GM18520 (cell line): ENCODE data around the gene SERF1B.
A peak's percentile ranks its signal among the peaks of the same experiment; 100 is the strongest.
"Not testable (repeated sequence)": the region's sequence is repeated elsewhere in the genome, so short reads cannot be mapped to it uniquely, and the experiment has no call there.

ENCODE experiments used
- ATAC-seq: cut with Tn5 transposase; IDR thresholded peaks from one replicate; pipeline ENCODE4 v1.9.1; 2021; ENCODE audit not compliant: unreplicated experiment

Gene SERF1B

GRCh38 chr5:70025106-70025844 lies at the start of gene SERF1B:
Gene SERF1B, plus strand, starts transcription at chr5:70025251. Its CDS starts 201 bp downstream, at chr5:70025452.
- peak; percentile 75 for ATAC-seq

DNA sequence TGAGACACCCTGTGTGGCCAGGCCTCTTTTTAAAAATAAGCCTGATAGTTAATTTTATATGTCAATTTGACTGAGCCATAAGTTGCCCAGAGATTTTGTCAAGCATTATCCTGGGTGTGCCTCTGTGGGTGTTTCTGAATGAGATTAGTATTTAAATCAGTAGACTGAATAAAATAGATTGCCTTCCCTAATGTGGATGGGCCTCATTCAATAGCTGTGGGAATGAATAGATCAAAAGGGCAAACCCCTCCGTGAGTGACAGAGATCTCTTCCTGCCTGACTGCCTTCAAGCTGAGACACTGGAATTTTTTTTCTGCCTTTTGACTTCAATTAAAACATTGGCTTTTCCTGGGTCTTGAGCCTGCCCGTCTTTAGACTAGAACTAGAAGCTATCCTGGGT lies 33.3 kb upstream of the SERF1B start:
- not testable (repeated sequence) for ATAC-seq

DNA sequence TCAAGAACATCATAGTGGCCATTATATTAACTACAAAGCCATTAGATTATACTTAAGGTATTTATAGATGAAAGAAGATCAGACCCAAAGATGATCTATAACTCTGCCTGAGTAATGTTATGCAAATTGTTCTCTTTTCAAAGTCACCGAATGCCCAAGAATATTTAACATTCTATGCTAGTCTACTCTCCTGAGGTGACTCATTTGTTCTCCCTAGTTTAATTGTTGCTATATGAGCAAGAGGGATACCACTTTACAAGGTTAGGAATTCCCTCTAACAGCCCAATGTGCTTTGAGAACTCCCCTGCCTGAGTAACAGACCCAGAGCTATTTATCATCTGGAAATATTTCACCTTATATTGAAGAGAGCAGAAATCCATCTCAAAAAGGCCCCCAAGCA lies 29.5 kb upstream of the SERF1B start:
- not testable (repeated sequence) for ATAC-seq

- ATAC-seq, result not testable (repeated sequence)
These were observed 4.4 kb upstream of the SERF1B start for GRCh38 chr5:70020660-70021059.

DNA sequence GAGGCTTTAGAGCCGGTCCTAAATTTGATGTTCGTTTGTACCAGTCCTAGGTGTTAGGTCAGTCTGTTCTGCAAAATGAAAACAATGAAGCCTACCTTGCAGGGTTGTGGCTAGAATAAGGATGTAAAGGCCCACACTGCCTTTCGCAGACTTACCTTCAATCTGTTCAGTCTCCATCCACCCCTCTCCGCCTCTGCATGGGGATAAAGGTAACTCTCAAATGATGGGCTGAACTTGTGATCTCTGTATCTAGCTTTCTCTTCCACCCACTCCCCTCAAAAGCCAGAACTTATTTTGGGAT lies 744 bp downstream of the SERF1B start:
- not testable (repeated sequence) for ATAC-seq

DNA sequence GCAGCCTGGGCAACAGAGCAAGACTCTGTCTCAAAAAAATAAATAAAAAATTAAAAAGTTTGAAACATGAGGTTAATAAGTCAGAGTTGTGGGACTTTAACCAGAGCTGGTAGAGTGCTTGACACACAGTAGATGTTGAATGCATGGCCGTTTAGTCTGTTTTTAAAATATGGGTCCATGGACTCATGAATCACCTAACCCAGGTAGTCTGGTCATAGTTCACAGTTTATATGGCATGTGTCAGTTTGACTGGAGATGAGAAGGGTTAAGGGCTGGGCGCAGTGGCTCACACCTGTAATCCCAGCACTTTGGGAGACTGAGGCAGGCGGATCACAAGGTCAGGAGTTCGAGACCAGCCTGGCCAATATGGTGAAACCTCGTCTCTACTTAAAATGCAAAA lies 6.2 kb downstream of the SERF1B start:
- ATAC-seq, result not testable (repeated sequence)

DNA sequence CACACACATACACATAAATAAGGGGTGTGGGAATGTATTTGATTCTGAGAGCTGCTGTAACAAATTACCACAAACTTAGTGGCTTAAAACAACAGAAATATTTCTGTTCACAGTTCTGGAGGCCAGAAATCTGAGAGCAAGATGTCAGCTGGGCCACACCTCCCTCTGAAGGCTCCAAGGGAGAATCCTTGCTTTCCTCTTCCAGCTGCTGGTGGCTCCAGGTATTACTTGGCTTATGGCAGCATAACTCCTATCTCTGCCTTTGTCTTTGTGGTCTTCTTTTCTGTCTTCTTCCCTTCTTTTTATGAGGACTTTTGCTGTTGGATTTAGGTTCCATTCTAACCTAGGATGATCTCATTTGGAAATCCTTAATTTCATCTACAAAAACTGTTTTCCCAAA lies 16.4 kb downstream of the SERF1B start:
- not testable (repeated sequence) for ATAC-seq

- ATAC-seq, result not testable (repeated sequence)
These were observed 24.7 kb downstream of the SERF1B start for GRCh38 chr5:70049790-70050142.

GRCh38 chr5:70056289-70056942 lies 31.4 kb downstream of the SERF1B start:
- not testable (repeated sequence) for ATAC-seq

DNA sequence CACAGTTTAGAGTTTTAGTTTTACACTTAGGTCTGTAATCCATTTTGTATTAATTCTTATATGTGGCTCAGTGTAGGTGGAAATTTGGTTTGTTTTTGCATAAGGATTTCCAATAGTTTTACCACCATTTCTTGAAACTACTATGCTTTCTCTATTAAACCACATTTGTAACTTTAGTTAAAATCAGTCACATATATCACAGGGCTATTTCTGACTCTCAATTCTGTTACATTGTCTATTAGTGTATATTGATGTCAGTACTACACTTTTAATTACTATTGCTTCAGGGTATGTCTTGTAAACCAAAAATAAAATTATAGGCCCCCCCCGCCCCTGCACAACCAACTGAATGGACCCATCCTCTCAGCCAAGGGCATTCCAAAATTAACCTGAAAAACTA lies 32.1 kb downstream of the SERF1B start:
- ATAC-seq, result not testable (repeated sequence)

- ATAC-seq, result not testable (repeated sequence)
These were observed 52.6 kb downstream of the SERF1B start for GRCh38 chr5:70077632-70078031.

- not testable (repeated sequence) for ATAC-seq
These were observed 63.9 kb downstream of the SERF1B start for GRCh38 chr5:70088907-70089464.

DNA sequence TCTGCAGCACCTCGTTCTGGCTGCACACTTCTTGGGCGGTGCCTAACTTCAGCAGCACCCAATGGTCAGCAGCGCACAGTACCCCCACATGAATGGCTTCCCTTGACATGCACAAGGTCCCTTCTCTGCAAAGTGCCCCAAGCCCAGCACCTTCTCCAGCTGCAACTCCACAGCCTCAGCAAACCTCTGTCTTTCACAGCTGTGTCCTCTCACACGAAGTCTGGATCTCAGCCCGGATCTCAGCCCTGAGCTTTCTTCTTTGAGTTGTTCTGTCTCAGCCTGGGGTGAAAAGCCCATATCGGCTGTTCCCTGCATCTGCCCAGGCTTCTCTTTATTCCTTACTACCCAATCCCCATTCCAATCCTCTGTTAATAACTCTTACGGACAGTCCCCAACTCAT lies 66.7 kb downstream of the SERF1B start:
- ATAC-seq, result not testable (repeated sequence)
